ENCODE results near the gene LIPC. TPM values are rescaled to one million over a fixed set of nuclear protein-coding genes. Genes with fewer than 3 reads are reported as not detected.

The LIPC gene
- total RNA-seq, 4 donors from 2014 or later, result 0.28 to 0.51 TPM; not detected in 2

- no peak for TF ChIP-seq POLR2A (IDR thresholded peaks at IDR 0.05)
- TF ChIP-seq, protein P1, sequence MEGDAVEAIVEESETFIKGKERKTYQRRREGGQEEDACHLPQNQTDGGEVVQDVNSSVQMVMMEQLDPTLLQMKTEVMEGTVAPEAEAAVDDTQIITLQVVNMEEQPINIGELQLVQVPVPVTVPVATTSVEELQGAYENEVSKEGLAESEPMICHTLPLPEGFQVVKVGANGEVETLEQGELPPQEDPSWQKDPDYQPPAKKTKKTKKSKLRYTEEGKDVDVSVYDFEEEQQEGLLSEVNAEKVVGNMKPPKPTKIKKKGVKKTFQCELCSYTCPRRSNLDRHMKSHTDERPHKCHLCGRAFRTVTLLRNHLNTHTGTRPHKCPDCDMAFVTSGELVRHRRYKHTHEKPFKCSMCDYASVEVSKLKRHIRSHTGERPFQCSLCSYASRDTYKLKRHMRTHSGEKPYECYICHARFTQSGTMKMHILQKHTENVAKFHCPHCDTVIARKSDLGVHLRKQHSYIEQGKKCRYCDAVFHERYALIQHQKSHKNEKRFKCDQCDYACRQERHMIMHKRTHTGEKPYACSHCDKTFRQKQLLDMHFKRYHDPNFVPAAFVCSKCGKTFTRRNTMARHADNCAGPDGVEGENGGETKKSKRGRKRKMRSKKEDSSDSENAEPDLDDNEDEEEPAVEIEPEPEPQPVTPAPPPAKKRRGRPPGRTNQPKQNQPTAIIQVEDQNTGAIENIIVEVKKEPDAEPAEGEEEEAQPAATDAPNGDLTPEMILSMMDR (IDR thresholded peaks at IDR 0.05), result no peak
- Histone ChIP-seq H3K4me1 (no peaks in the 10 kb centered on the region), H3K27me3 (no peaks in the 10 kb centered on the region), H3K36me3 (no peaks in the 10 kb centered on the region), H3K4me3 (no peak overlapping the region), H3K27ac (no peak overlapping the region), H3K9me3 (no peaks in the 10 kb centered on the region)
- DNase-seq, result no peak
- intact Hi-C loops (cut with DNase I; ENCODE audit: low total_unique reads), result no loop called here
Observed at GRCh38 chr15:58472221-58472620, 40.4 kb downstream of the LIPC start.

DNA sequence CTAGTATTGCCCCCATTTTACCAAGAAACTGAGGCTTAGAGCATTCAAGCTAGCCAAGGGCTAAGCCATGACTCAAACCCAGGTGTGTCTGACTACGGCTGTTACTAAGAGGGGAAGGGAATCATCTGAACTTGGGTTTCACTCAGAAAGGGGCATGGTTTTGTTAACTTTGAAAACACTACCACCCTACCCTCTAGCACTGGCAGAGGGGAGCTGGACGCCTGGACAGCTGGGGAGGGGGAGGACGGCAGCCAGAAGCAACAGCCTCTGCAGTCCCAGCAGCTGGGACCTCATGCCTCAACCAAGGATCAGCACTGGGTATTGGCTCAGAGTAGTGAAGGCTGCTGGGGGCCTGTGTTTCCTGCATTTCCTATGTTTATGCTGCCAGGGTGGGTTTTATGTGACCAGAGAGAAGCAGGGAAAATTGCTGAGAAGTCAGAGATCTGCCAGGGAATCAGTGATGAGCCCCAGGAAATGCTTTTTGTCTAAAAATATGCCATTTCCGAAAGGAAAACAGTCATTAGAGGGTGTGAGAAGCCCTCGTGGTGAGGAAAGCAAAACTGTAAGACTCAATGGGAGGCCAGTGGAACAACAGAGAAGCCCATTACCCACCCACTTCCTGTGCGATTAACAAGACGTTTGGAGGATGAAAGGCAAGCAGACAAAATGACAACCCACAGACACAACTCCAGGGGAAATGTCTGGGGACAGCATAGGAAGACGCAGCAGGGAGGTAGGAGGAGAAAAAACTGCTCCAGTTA, 41.2 kb downstream of the LIPC start:
- H3K36me3 ChIP-seq, result no peaks in the 10 kb centered on the region
- no peak overlapping the region for H3K27ac ChIP-seq
- no peaks in the 10 kb centered on the region for H3K9me3 ChIP-seq
- intact Hi-C loops (cut with DNase I; ENCODE audit: low total_unique reads), result no loop called here
- no peak for DNase-seq
- H3K4me3 ChIP-seq, result no peak overlapping the region
- no peaks in the 10 kb centered on the region for H3K27me3 ChIP-seq
- TF ChIP-seq, protein P1 (IDR thresholded peaks at IDR 0.05), result no peak
- no peak for TF ChIP-seq POLR2A (IDR thresholded peaks at IDR 0.05)
- H3K4me1 ChIP-seq, result no peaks in the 10 kb centered on the region

- no peak for DNase-seq
- H3K9me3 ChIP-seq, result no peaks in the 10 kb centered on the region
- H3K4me3 ChIP-seq, result no peak overlapping the region
- no peak overlapping the region for H3K27ac ChIP-seq
- TF ChIP-seq, protein P1 (IDR thresholded peaks at IDR 0.05), result no peak
- no peak for TF ChIP-seq POLR2A (IDR thresholded peaks at IDR 0.05)
- H3K27me3 ChIP-seq, result no peaks in the 10 kb centered on the region
- intact Hi-C loops (cut with DNase I; ENCODE audit: low total_unique reads), result no loop called here
- H3K4me1 ChIP-seq, result no peaks in the 10 kb centered on the region
- H3K36me3 ChIP-seq, result no peaks in the 10 kb centered on the region
Observed at GRCh38 chr15:58473724-58474123, 41.9 kb downstream of the LIPC start.

DNA sequence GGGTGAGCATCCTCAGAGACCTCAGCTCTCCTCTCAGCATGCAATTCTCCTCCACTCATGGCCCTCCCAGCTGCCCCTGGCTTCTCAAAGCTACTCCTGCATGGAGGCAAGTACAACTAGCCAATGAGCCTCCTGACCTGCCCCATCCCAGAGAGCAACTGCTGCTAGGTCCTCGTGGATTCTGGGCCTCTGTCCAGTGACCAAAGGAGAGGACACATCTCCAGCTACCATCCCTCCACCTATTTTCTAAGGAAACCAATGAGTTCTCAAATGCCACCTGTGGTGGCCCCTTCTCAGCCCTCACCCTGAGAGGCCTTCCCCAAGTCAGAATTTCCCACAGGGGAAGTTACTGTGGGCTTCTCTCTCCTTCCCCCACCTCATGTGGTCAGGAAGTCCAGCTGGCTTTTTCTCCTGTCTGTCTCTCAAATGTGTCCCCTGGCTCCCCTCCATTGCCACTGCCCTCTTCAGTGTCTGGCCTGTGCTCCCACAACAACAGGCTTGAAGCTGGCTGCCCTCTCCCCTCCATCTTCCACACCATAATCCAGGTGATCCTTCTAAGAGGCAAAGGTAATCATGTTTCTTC, 43.0 kb downstream of the LIPC start:
- Histone ChIP-seq H3K36me3 (no peaks in the 10 kb centered on the region), H3K9me3 (no peaks in the 10 kb centered on the region), H3K27me3 (no peaks in the 10 kb centered on the region), H3K4me3 (no peak overlapping the region), H3K27ac (peak overlapping the region in 1 of 2 donors; percentile 31), H3K4me1 (no peaks in the 10 kb centered on the region)
- no peak for DNase-seq
- TF ChIP-seq, protein P1 (IDR thresholded peaks at IDR 0.05), result no peak
- no peak for TF ChIP-seq POLR2A (IDR thresholded peaks at IDR 0.05)
- intact Hi-C loops (cut with DNase I; ENCODE audit: low total_unique reads), result no loop called here
